Ammon's horn (tissue), 1 donor: ENCODE data around the gene MACF1.
"Not testable (repeated sequence)": the region's sequence is repeated elsewhere in the genome, so short reads cannot be mapped to it uniquely, and the experiment has no call there.

Experiments
- DNase-seq: peaks from one replicate; pipeline ENCODE4 v3.0.0-alpha.2; 2016; ENCODE audit warnings: low spot score

The MACF1 gene

GRCh38 chr1:39204441-39205081 lies at the start of gene MACF1:
Gene MACF1, plus strand, starts transcription at chr1:39204695. Its CDS starts 328 bp downstream, at chr1:39205023.
- peak; percentile 73 for DNase-seq

- no peak for DNase-seq
Measured at GRCh38 chr1:39157304-39157703, 47.2 kb upstream of the MACF1 start.

- DNase-seq: peak; percentile 33
Measured at GRCh38 chr1:39158327-39159086, 46.0 kb upstream of the MACF1 start.

GRCh38 chr1:39159224-39160036 lies 45.1 kb upstream of the MACF1 start:
- DNase-seq: no peak

GRCh38 chr1:39160703-39161102 lies 43.8 kb upstream of the MACF1 start:
- no peak for DNase-seq

GRCh38 chr1:39161811-39162210 lies 42.7 kb upstream of the MACF1 start:
- not testable (repeated sequence) for DNase-seq

- no peak for DNase-seq
Measured at GRCh38 chr1:39163469-39163868, 41.0 kb upstream of the MACF1 start.

- DNase-seq: no peak
Measured at GRCh38 chr1:39164256-39164655, 40.2 kb upstream of the MACF1 start.

- no peak for DNase-seq
Measured at GRCh38 chr1:39165049-39165448, 39.4 kb upstream of the MACF1 start.

- DNase-seq: no peak
Measured at GRCh38 chr1:39165488-39165887, 39.0 kb upstream of the MACF1 start.

GRCh38 chr1:39167632-39168209 lies 36.8 kb upstream of the MACF1 start:
- no peak for DNase-seq

GRCh38 chr1:39168301-39169080 lies 36.0 kb upstream of the MACF1 start:
- DNase-seq: no peak

- DNase-seq: no peak
Measured at GRCh38 chr1:39170731-39171667, 33.5 kb upstream of the MACF1 start.

- DNase-seq: no peak
Measured at GRCh38 chr1:39173119-39173994, 31.1 kb upstream of the MACF1 start.

- DNase-seq: no peak
Measured at GRCh38 chr1:39173995-39174380, 30.5 kb upstream of the MACF1 start.

GRCh38 chr1:39174390-39175081 lies 30.0 kb upstream of the MACF1 start:
- no peak for DNase-seq

- DNase-seq: no peak
Measured at GRCh38 chr1:39177706-39178105, 26.8 kb upstream of the MACF1 start.

- no peak for DNase-seq
Measured at GRCh38 chr1:39178541-39179431, 25.7 kb upstream of the MACF1 start.
